Tibial nerve (tissue), 4 donors: ENCODE results near the gene VWCE.

Source experiments
- CTCF ChIP-seq, 5 experiments: fragments of 200-600 bp in 3 of 5; fragments of 450-650 bp in 2 of 5; sonication (generic) in 3 of 5; IDR thresholded peaks; one replicate each; pipeline ENCODE4 v1.5.1; 2016 to 2019; ENCODE audit warnings: antibody characterized with exemption in 5 of 5, mild to moderate bottlenecking in 3 of 5, moderate library complexity in 2 of 5
- EP300 ChIP-seq, 2 donors: sonication (generic); formaldehyde crosslinking; IDR thresholded peaks; one replicate each; pipeline ENCODE4 v1.6.1; 2017; ENCODE audit warnings: antibody characterized with exemption in 2 of 2, mild to moderate bottlenecking in 1 of 2
- POLR2A ChIP-seq, 2 donors: fragments of 450-650 bp; IDR thresholded peaks; one replicate each; pipeline ENCODE4 v1.6.1; 2017; ENCODE audit warnings: antibody characterized with exemption in 2 of 2, mild to moderate bottlenecking in 2 of 2, moderate library complexity in 2 of 2

- TF ChIP-seq CTCF (IDR thresholded peaks at IDR 0.05), result no peak
- TF ChIP-seq EP300 (IDR thresholded peaks at IDR 0.05), result no peak
- TF ChIP-seq POLR2A (IDR thresholded peaks at IDR 0.05), result no peak
These were observed 19.9 kb downstream of the VWCE start for GRCh38 chr11:61275191-61275590.
